ENCODE data around the gene POTEJ.
"Not testable (repeated sequence)": the region's sequence is repeated elsewhere in the genome, so short reads cannot be mapped to it uniquely, and the experiment has no call there.

The POTEJ gene

GRCh38 chr2:130608276-130609001, 2.8 kb upstream of the POTEJ start:
- not testable (repeated sequence) for DNase-seq

- not testable (repeated sequence) for DNase-seq
Measured at GRCh38 chr2:130609002-130609920, 2.0 kb upstream of the POTEJ start.

- not testable (repeated sequence) for DNase-seq
Measured at GRCh38 chr2:130610486-130610885, 754 bp upstream of the POTEJ start.

GRCh38 chr2:130628784-130629475, 17.7 kb downstream of the POTEJ start:
- DNase-seq, result not testable (repeated sequence)

- DNase-seq, result not testable (repeated sequence)
Measured at GRCh38 chr2:130638973-130639372, 27.7 kb downstream of the POTEJ start.

- DNase-seq, result not testable (repeated sequence)
Measured at GRCh38 chr2:130641688-130642087, 30.4 kb downstream of the POTEJ start.

- DNase-seq, result not testable (repeated sequence)
Measured at GRCh38 chr2:130649285-130649684, 38.0 kb downstream of the POTEJ start.

- DNase-seq, result not testable (repeated sequence)
Measured at GRCh38 chr2:130664506-130664905, 53.3 kb downstream of the POTEJ start.

- DNase-seq, result not testable (repeated sequence)
Measured at GRCh38 chr2:130665596-130665995, 54.4 kb downstream of the POTEJ start.

GRCh38 chr2:130667516-130667915, 56.3 kb downstream of the POTEJ start:
- DNase-seq, result not testable (repeated sequence)

GRCh38 chr2:130670026-130670745, 58.9 kb downstream of the POTEJ start:
- not testable (repeated sequence) for DNase-seq

- DNase-seq, result not testable (repeated sequence)
Measured at GRCh38 chr2:130692041-130692770, 81.0 kb downstream of the POTEJ start.

GRCh38 chr2:130693474-130693873, 82.2 kb downstream of the POTEJ start:
- DNase-seq, result peak; percentile 37

GRCh38 chr2:130703250-130703649, 92.0 kb downstream of the POTEJ start:
- not testable (repeated sequence) for DNase-seq
